ENCODE measurements around the gene RFESD.
"Not testable (repeated sequence)": the region's sequence is repeated elsewhere in the genome, so short reads cannot be mapped to it uniquely, and the experiment has no call there.

RFESD gene

DNA sequence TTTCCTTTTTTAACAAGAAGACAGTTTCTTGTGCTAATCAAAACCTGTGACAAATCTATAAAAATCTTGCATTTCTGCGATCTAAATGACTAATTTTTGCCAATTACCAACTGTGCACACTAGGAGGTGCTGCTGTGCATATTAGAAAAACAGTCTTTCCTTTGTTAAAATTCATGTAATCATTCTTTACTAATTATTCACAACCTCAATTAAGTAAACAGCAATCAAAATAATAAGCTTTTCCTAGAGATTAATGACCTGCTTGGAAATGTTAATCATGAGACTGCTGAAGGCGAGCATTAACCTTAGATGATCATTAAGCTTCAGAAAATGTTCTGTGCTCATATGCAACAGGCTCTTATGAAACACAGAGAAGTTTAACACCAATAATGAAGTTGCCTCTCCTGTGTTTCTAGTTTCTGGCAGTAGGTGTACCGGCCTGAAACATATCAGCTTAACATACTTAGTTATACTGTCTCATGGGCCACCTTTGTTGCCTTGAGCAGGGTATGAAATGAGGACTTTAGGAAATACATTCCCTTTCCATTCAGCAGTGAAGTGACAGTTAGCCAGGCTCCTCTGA, 17.7 kb downstream of the RFESD start:
- DNase-seq (ENCODE audit: low read depth) = no peak

DNA sequence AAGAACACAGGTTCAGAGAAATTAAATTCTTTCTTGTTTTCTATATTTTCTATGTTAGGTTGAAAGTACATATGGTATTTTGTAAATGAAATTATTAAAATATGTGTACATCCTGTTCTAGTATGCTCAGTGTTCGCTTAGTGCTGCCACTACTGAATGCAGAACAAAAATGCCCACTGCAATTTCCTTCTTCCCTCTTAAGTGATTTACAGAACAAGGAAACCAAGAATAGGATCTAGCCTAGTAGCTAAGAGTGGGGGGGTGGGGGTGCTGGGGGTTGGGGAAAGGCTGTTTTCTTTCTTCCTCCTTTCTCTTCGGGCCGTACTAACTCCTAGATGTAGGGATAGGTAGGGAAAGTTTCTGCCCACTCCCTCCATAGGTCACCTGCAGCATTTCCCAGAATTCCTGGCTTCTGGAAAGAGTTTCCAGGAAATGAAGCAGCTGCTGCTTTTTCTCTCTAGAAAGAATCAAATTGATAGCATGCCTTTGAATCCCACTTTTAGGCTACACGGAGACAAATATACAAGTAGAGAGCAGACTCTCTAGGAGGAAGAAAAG, 20.6 kb downstream of the RFESD start:
- DNase-seq (ENCODE audit: low read depth) = no peak

DNA sequence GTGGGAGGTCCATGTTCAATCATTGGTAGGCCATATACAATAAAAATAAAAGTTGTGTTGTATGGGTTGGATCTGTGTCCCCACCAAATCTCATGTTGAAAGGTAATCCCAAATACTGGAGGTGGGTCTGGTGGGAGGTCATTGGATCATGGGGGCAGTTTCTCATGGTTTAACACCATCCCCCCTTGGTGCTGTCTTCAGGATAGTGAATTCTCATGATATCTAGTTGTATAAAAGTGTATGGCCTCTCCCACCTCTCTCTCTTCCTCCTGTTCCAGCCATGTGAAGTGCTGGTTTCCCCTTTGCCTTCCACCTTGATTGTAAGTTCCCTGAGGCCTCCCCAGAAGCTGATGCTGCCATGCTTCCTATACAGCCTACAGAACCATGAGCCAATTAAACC, 21.1 kb downstream of the RFESD start:
- DNase-seq (ENCODE audit: low read depth) = no peak

DNA sequence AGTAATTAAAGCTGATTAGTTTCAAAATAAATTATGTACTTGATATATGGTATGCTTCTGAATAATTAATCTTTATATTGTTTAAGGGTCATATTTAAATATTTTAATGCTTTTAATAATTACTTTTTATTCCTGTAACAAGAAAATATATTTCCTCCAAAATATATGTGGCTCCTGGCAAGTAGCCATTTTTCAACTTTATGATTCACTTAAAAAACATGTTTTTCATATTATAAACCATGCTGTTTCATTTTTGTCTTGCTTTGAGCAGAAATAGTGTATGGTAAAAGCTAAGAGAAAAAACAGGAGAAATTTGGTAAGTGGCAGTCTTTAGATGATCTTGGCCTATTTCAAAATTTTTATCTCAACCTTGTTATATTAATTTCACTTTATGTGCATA, 21.6 kb downstream of the RFESD start:
- no peak for DNase-seq (ENCODE audit: low read depth)

DNA sequence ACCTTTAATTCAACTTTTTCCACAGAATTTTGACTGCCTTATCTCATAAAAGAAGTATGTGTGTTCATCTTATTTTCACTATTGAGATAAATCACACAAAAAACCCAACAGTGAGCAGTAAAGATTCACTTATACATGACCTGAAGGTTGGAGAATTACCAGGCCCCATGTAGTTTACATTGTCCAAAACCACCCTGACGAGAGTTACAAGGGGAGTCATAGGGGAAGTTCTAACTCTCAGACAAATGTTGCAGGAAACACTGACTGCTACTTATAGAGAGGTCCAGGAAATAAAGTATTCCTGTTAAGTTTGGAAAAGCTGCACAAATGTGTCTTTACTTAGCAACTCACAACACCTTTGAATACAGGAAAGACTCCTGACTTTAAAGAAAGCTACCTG, 22.2 kb downstream of the RFESD start:
- DNase-seq (ENCODE audit: low read depth) = no peak

DNA sequence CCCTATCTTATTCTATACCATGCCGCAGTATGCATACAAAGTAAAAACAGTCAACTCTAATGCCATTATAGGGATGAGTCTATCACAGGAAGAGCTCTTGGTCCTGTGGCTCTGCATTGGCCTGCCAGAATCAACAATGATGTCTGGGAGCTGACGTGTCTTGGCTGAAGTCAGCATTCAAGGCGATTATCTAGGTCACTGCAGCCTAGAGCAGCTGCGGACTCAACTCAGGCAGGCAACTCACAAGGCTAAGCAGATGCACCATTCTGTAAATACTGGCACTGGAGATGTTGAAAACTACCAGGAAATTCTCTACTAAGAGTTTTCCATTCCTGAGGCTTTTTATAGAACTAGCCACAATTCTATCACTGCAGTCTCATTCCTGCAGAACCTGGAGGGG, 23.0 kb downstream of the RFESD start:
- DNase-seq (ENCODE audit: low read depth) = no peak

DNA sequence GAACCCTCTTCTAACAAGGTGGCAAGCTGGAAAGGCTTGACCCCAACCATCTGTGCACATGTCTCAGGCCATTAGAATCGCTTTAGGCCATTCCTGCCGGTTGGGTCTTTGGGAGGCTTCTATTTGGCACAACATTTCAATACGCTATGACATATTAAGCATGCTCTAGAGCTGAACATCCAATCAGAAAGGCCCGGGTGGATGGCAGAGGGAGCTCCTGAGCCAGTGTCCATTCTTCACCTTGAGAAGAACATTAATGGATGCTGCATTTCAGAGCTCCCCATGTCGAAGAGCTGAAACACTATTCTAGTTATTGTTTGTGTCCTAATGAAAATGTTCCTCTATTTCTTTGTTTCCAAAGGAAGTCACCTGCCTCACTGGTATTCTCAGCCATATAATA, 23.4 kb downstream of the RFESD start:
- no peak for DNase-seq (ENCODE audit: low read depth)

DNA sequence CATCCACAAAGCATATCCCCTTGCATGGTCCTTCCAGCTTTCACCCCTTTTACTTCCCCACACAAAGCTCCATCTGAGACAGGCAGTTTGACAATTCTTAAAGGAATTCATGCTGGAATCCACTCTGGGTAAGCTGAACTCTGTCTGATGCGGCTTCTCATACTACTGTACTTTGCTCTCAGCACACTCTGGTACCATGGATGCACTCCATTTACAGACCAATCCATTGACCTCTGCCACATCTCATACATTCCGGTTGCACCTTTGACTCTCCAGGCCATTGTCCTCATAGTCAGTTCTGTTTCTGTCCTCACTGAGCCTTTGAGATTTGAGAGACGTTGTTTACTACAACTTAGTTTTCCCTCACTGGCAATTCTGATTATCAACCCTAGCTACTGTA, 24.0 kb downstream of the RFESD start:
- DNase-seq (ENCODE audit: low read depth) = no peak

DNA sequence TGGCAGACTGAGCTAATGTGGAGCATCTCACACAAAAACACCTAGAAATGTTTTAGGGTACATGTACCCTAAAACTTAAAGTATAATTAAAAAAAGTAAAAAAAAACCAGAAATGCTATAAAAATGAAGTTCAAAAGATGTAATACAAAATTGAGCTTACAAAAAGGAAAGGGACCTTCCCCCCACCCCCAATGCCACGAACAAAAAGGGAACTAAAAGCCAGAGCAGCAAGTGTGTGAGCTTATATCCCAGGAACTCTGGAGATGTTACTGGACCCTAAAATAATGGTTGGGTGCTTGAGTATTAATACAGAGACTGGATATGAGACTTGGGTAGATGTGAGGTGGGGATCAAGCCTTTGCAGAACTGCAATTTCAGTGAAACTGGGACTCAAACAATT, 25.2 kb downstream of the RFESD start:
- no peak for DNase-seq (ENCODE audit: low read depth)

DNA sequence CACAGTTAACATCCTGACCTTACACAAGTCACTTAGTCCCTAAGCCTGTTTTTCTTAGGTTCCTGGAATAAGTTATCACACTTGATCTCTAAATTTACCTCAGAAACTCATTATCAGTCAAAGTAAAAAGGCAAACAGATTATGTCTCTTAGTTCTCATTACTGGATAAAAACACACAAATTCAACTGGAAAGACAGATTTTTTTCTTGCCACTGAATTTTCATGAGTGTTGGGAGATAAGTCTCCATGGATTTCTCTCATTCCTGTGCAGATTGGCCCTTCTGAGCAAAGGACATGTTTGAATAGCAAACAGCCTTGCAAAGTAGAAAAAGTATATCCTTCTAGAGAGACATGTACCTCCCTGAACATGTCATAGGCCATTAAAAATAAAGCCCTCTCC, 26.1 kb downstream of the RFESD start:
- no peak for DNase-seq (ENCODE audit: low read depth)

DNA sequence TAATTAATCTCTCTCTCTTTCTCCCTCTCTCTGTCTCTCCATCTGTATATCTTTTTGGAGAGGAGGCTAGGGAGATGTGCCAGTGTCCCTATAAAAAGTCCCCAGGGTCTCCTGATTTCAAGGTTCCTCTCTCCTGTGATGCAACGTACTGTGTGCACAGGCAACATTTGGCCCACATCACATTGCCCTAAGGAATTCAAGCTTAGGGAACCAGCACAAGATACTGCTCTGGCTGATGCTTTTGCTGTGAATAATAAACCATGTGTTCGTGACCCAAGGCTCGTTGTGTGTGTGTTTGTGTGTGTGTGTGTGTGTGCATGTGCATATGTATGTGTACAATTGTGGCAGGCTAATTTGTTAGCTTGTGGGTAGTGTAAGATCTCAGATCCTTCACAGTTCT, 26.5 kb downstream of the RFESD start:
- DNase-seq (ENCODE audit: low read depth) = no peak

DNA sequence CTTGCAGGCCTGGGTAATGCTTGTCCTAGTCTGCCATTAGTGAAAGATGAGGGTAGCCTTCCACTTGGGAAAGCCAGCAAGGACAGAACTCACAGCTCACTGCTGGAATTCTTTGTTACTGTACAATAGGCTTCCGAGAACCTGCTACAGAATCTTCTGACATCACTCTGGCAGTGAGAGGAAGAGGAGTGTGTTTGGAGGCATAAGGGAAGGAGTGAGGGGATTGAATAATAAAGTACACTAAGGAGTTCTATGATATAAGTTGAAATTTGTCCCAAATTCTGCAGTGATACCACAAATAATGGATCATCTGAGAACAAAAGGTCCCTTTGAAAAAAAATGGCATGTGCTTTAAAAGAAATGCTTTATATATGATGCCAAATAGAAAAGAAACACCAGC, 36.3 kb downstream of the RFESD start, which contains the start of gene SPATA9:
Gene SPATA9 (minus strand): TSS at position 101 of the 400 bp plus-strand sequence. CDS start 137 bp downstream, outside the sequence.
- no peak for DNase-seq (ENCODE audit: low read depth)

DNA sequence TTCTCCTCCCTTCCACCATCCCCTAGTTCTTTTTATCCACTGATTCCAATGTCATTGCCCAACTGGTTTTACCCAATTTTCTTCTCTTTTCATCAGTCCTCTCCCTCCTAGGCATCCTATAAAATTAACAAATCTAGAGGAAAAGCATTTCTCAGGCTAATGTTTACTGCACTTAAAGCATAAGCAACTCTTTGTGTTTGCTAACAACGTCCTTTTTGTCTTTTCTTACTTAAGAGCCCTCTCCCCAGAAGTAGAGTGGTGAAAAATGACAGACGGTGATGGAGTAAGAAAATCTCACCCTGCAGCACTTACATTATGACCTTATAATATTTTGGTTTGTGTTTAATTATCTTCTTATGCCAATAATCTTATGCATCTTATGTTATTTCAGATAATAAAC, 37.8 kb downstream of the RFESD start:
- no peak for DNase-seq (ENCODE audit: low read depth)

DNA sequence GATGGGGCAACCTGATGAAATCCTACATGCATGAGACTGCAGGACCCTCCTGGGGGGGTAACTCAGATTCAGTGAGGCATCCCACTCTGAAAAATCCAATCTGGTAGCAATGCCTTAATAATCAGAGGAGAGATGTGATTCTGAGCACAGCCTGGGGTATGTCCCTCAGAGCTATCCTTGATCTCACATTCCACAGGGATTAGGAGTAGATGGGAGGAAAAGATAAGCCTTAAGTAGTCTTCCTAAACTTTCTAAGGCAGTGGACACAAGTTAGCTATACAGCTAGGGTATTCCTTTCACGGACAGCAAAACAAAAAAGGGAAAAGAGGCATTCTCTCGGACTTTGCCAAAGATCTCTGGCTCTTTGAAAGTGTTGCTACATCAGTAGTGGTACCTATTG, 40.1 kb downstream of the RFESD start:
- DNase-seq (ENCODE audit: low read depth) = no peak

DNA sequence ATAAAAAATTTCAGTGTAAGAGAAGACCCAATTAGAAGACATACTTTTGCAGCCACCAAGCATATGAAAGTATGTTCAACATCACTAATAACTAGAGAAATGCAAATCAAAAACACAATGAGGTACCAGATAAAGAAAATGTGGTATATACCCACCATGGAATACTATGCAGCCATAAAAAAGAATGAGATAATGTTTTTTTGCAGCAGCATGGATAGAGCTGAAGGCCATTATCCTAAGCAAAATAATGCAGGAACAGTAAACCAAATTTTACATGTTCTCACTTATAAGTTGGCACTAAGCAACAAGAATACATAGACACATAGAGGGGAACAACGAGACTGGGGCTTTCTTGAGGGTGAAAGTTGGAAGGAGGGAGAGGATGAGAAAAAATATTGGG, 43.1 kb downstream of the RFESD start:
- no peak for DNase-seq (ENCODE audit: low read depth)

DNA sequence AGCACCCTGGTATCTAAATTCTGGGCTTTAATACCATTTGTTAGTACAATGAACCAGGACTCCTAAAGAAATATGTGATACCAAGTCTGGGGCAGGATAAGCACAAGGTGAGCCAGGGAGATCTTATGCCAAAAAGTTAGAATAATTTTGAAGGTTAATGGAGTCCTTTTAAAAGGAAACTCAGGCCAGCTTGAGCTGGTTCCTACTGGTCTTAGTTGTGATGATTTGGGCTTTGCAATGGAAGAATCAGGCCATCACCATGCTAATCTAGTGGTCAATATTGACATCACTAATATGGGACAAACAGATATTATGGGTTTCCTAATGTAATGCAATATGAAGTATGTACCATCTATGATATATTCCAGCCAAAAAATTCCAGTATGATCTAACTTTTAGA, 43.8 kb downstream of the RFESD start:
- DNase-seq (ENCODE audit: low read depth) = no peak

DNA sequence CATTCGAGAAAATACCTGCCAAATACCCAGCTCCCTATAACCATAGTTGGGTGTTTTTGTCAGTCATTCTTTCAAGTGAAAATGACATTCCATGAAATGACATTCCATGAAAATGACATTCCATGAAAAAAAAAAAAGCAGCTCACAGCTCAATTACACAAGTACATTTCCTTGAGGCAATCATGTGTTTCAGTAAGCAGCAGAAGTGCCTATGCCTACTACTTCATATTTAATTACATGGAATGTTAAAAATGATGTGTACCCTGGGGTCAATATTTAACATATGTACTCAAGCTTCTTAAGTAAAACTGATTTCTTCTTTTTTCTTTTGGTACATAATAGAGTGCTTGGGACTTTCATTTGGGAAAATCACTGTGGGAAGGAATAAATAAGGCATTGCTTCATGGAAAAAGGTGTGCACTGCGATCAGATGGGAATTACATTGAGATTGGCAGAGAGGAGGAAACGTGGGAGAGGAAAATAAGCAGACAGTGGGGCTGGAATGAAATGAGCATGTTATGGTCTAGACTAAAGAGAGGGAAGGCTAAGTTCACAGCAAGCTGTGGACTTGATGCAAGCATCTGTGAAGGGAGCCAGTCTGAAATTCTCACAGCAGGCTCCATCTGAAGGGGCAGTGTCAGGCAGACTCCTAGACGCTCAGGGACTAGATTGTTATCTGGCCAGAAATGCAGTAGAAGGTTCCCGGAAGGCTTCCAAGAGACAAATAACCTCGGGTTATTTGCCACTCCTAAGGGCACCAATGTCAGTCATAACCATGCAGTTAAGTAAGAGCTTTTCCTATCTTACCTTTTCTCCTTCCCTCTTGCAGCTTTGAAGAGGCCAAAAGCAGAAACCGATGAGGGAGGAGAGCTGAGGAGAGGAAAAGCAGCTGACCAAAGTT, 51.5 kb downstream of the RFESD start:
- DNase-seq (ENCODE audit: low read depth) = no peak

DNA sequence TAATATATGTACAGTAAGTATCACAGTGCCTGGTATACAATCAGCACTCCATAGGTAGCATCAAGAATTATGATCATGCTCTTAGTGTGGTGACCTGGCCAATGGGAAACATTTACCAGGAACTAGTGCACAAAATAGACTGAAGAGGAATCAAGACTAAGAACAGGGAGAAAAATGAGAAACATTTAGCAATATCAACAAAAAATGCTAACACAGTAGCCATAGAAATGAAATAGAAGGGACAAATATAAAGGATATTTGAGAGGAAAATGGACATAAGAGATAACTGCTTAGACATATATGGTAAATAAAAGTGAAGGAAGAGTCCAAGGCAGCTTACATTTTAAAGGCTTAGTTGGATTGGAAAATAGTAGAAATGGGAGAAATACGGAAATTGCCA, 52.8 kb downstream of the RFESD start:
- DNase-seq (ENCODE audit: low read depth) = no peak

DNA sequence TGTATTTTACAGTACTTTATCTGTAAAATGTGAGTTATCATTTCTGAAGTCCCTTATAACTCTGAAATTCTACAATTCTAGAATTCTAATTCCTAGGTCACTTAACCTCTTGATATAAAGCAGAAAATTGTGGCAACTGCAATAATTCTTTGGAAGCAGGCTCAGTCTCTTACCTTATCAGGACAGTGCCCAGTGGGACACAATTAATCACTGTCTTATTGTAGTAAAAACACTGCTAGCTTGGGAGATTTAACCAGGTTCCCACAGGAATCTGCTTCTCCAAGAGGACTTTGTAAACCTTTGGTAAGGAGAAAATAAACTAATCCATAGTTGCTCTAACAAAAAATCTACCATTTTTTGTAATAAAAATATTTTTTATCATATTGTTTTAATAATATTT, 54.5 kb downstream of the RFESD start:
- DNase-seq (ENCODE audit: low read depth) = no peak

DNA sequence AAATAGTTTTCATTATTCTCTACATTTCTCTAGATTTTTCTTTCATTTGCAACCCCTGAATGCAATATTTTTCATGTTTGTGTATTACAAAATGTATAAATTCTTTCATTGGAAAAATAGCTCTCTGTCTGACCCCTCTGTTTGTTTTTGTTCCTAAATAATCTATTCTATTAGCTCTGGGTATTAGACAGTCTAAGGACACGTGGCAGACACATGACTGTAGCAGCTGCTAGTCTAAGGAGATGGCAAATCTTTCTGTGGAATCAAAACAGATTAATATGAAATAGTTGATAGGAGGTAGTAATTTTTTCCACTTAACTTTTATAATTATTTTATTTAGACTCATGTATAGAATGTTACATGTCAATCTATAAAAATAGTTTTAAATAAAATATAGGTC, 57.6 kb downstream of the RFESD start:
- no peak for DNase-seq (ENCODE audit: low read depth)

DNA sequence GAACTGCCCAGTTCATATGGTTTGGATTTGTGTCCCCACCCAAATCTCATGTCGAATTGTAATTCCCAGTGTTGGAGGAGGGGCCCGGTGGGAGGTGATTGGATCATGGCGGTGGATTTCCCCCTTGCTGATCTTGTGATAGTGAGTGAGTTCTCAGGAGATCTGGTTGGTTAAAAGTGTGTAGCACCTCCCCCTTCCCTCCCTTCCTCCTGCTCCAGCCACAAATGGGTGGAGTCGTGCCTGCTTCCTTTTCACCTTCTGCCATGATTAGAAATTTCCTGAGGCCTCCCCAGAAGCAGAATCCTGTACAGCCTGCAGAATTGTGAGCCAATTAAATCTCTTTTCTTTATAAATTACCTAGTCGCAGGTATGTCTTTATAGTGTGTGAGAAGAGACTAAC, 59.6 kb downstream of the RFESD start:
- DNase-seq (ENCODE audit: low read depth) = not testable (repeated sequence)

DNA sequence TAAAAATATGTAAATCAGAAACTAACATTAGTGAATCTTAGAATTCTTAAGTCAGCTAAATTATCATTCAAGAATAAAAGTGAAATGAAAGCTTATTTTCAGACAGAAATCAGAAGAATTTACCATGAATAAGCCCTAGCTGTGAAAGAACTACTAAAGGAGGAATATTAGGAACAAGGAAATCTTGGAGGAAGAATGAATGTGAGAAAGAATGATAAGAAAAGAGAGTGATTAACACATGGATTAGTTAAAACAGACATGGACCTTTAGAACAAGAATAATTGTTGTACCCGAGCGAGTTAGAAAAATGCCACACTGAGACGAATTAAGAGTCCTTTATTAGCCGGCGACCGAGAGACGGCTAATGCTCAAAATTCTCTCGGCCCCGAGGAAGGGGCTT, 60.5 kb downstream of the RFESD start:
- no peak for DNase-seq (ENCODE audit: low read depth)
